Neuron (in vitro differentiated cells): Measurements from ENCODE around the gene RALGPS2.

ENCODE experiments used
- H2AFZ ChIP-seq: one replicate; pipeline ENCODE4 v1.6.1; 2013; ENCODE audit warnings: low read depth, mild to moderate bottlenecking, inconsistent platforms, low read length, moderate library complexity
- H3K27me3 ChIP-seq: one replicate; pipeline ENCODE4 v1.6.1; 2013; ENCODE audit warnings: low read length; ENCODE audit not compliant: insufficient read depth
- H3K36me3 ChIP-seq: one replicate; pipeline ENCODE4 v1.6.1; 2013; ENCODE audit warnings: low read length; ENCODE audit not compliant: insufficient read depth
- H3K4me1 ChIP-seq: one replicate; pipeline ENCODE4 v1.6.1; 2013; ENCODE audit warnings: low read length; ENCODE audit not compliant: insufficient read depth
- H3K4me3 ChIP-seq: 2 replicates; pipeline ENCODE4 v1.5.1; 2013; ENCODE audit warnings: mild to moderate bottlenecking, low read length, moderate library complexity
- H3K9me3 ChIP-seq: one replicate; pipeline ENCODE4 v1.6.1; 2013; ENCODE audit warnings: low read length

RALGPS2 gene

DNA sequence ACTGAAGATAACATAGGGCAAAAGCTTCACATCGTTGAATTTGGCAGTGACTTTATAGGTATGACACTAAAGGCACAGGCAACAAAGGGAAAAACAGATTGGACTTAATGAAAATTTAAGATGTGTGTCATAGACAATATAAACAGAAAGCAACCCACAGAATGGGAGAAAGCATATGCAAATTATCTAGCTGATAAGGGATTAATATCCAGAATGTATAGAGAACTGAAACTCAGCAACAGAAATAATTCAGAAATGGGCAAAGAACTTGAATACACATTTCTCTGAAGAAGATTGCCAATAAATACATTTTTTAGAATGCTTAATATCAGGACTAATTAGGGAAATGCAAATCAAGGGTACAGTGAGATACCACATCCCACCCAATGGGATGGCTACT, 201.0 kb downstream of the RALGPS2 start:
- H3K4me3 ChIP-seq = no peak overlapping the region
- H3K9me3 ChIP-seq = peaks cover 4% of the 10 kb centered on the region
- H3K36me3 ChIP-seq = no peaks in the 10 kb centered on the region
- no peak overlapping the region for H2AFZ ChIP-seq
- H3K4me1 ChIP-seq = peaks cover 13% of the 10 kb centered on the region
- H3K27me3 ChIP-seq = no peaks in the 10 kb centered on the region

- Histone ChIP-seq H2AFZ (no peak overlapping the region), H3K36me3 (no peaks in the 10 kb centered on the region), H3K9me3 (peaks cover 4% of the 10 kb centered on the region), H3K4me1 (peaks cover 18% of the 10 kb centered on the region), H3K27me3 (no peaks in the 10 kb centered on the region), H3K4me3 (no peak overlapping the region)
Observed at GRCh38 chr1:178927003-178927402, 202.0 kb downstream of the RALGPS2 start.

GRCh38 chr1:178928041-178928440, 203.0 kb downstream of the RALGPS2 start:
- H3K9me3 ChIP-seq = peaks cover 4% of the 10 kb centered on the region
- no peak overlapping the region for H2AFZ ChIP-seq
- no peaks in the 10 kb centered on the region for H3K27me3 ChIP-seq
- no peak overlapping the region for H3K4me3 ChIP-seq
- peaks cover 25% of the 10 kb centered on the region for H3K4me1 ChIP-seq
- no peaks in the 10 kb centered on the region for H3K36me3 ChIP-seq

GRCh38 chr1:178928976-178929375, 203.9 kb downstream of the RALGPS2 start:
- Histone ChIP-seq H3K36me3 (no peaks in the 10 kb centered on the region), H3K27me3 (no peaks in the 10 kb centered on the region), H3K4me1 (peaks cover 25% of the 10 kb centered on the region), H3K9me3 (no peaks in the 10 kb centered on the region), H3K4me3 (no peak overlapping the region), H2AFZ (no peak overlapping the region)

DNA sequence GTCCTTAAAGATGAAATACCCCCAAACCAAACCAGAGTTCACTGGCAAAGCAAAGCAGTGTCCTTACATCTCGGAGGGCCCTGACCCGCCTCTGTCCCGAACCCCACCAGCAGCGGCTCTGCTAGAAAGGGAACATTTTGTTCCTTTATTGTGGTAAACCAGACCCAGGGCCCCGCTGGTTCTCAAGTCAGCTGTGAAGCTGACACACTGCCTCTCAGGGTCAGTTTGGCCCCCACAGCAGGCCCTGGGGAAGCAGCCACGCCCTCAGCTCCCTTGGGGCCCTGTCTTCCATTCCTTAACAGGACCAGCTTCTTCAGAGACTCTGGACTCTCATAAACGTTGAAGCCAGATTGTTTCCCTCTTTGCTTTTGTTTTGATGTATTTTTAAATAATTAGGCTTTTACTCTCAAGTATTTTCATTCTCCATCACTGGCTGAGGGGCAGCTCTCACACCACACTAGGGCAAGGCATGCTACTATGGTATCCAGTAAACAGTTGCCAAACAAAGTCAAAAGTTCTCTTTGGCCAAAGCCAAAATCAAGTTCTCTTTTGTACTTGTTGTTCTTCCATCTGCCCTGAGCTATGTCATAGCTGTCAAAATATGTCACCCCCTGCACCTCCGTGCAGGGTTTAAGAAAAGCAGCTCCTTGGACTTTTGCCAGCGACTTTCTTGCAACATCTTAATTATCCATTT, 207.0 kb downstream of the RALGPS2 start:
- Histone ChIP-seq H3K27me3 (no peaks in the 10 kb centered on the region), H3K9me3 (no peaks in the 10 kb centered on the region), H3K4me3 (no peak overlapping the region), H2AFZ (no peak overlapping the region), H3K4me1 (peaks cover 25% of the 10 kb centered on the region), H3K36me3 (no peaks in the 10 kb centered on the region)

DNA sequence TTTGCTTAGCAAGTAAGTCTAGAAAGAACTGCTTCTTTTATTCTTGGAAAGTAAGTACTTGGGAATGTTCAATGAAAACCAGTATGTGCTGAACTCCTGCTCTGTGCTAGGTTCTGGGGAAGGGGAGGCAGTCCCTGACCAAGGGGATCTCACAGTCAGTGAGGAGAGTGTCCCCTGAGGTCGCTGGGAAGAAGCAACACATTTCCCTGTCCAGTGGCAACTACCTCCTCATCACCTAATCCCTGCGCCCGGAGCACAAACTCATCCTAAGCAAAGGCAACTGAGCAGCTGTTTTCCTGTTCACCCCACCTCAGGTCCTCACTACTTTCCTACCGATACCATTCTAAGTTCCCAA, 207.5 kb downstream of the RALGPS2 start:
- H3K4me1 ChIP-seq = peaks cover 25% of the 10 kb centered on the region
- H3K27me3 ChIP-seq = peaks cover 1% of the 10 kb centered on the region
- no peaks in the 10 kb centered on the region for H3K36me3 ChIP-seq
- H2AFZ ChIP-seq = no peak overlapping the region
- no peak overlapping the region for H3K4me3 ChIP-seq
- H3K9me3 ChIP-seq = no peaks in the 10 kb centered on the region

DNA sequence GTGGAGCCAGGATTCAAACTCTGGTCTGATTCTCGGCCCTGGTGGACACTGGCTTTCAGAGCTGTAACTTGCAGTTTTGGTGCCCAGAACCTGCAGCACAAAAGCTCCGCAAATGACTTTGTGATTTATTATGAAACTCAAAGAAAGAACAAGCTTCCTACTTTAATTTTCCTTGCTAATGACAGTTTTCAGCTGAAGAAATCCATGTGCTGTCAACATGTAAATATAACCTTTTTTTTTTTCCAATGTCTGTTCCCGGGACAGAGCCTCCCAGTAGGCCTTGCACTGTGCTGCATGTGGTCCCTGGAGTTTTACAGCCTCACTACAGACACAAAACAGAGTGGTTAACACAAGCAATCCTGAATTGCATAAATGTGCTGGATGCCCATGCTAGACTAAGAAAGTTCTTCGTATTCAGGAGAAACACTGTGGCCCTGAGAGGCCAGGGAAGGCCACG, 208.1 kb downstream of the RALGPS2 start:
- Histone ChIP-seq H3K9me3 (no peaks in the 10 kb centered on the region), H3K4me1 (peaks cover 31% of the 10 kb centered on the region), H3K36me3 (no peaks in the 10 kb centered on the region), H3K27me3 (peaks cover 4% of the 10 kb centered on the region), H2AFZ (no peak overlapping the region), H3K4me3 (no peak overlapping the region)

DNA sequence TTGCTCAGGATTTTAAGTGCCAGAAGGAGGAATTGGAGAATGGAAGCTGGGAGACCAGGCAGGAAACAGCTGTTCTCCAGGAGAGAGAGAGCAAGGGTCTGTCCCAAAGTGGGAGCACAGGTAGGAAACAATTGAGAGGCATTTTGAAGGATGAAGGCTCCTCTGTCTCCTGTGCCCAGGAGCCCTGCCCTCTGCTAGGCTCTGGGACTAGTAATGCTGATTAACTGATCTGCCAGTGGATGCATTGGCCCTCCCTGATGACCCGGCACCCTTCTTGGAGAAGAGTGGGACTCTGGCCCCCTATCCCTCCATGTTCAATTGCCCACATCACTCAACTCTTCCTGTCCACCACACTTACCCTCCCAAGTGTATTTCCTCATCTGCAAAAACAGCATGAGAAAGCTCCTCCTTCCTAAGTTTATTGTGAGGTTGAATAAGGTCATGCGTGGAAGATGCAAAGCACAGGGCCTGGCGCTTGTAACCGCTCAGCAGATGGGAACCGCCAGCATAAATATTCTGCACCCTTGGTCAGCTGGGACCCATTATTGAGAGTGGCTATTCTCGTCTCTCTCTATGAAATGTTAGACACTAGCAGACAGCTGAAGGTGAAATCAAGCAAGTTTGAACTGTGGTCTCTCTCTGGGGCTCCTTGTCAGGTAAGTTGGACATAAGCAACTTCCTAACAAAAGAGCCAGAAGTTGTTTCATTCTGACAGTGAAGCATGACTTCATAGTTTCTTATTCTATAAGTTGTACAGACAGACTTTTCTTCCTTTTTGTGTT, 208.9 kb downstream of the RALGPS2 start:
- Histone ChIP-seq H3K9me3 (no peaks in the 10 kb centered on the region), H2AFZ (no peak overlapping the region), H3K4me1 (peaks cover 24% of the 10 kb centered on the region), H3K36me3 (no peaks in the 10 kb centered on the region), H3K4me3 (no peak overlapping the region), H3K27me3 (peaks cover 4% of the 10 kb centered on the region)

GRCh38 chr1:178934546-178934945, 209.5 kb downstream of the RALGPS2 start:
- H3K4me1 ChIP-seq = peaks cover 18% of the 10 kb centered on the region
- peaks cover 4% of the 10 kb centered on the region for H3K27me3 ChIP-seq
- H3K4me3 ChIP-seq = no peak overlapping the region
- no peak overlapping the region for H2AFZ ChIP-seq
- H3K9me3 ChIP-seq = no peaks in the 10 kb centered on the region
- H3K36me3 ChIP-seq = no peaks in the 10 kb centered on the region

DNA sequence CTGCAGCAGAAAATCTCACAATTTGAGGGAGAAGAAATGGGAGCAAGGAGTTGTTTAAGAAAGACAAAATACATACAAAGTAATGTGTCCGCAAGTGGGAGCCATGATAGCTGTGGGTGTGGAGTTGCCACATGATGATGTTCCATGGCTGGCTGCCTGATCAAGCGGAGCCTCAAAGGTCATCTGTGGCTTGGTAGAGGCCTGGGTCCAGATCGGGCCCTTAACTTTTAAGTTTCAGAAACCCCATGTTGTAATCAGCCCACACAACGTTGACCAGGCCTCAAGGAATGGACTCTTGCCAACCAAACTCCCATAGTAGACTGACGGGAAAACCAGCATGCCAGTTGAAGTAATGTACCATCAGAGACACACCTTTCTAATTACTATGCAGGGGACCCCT, 210.6 kb downstream of the RALGPS2 start:
- H3K9me3 ChIP-seq = no peaks in the 10 kb centered on the region
- peaks cover 18% of the 10 kb centered on the region for H3K4me1 ChIP-seq
- no peak overlapping the region for H2AFZ ChIP-seq
- peaks cover 4% of the 10 kb centered on the region for H3K27me3 ChIP-seq
- H3K4me3 ChIP-seq = no peak overlapping the region
- H3K36me3 ChIP-seq = no peaks in the 10 kb centered on the region

GRCh38 chr1:178937695-178938094, 212.7 kb downstream of the RALGPS2 start:
- Histone ChIP-seq H3K27me3 (peaks cover 4% of the 10 kb centered on the region), H3K4me3 (no peak overlapping the region), H3K4me1 (peaks cover 7% of the 10 kb centered on the region), H3K9me3 (no peaks in the 10 kb centered on the region), H2AFZ (no peak overlapping the region), H3K36me3 (no peaks in the 10 kb centered on the region)

- H3K27me3 ChIP-seq = peaks cover 4% of the 10 kb centered on the region
- no peak overlapping the region for H3K4me3 ChIP-seq
- peaks cover 6% of the 10 kb centered on the region for H3K4me1 ChIP-seq
- no peaks in the 10 kb centered on the region for H3K36me3 ChIP-seq
- no peak overlapping the region for H2AFZ ChIP-seq
- no peaks in the 10 kb centered on the region for H3K9me3 ChIP-seq
Observed at GRCh38 chr1:178938101-178938958, 213.3 kb downstream of the RALGPS2 start.

- Histone ChIP-seq H2AFZ (no peak overlapping the region), H3K4me1 (peaks cover 6% of the 10 kb centered on the region), H3K36me3 (no peaks in the 10 kb centered on the region), H3K4me3 (no peak overlapping the region), H3K9me3 (no peaks in the 10 kb centered on the region), H3K27me3 (peaks cover 4% of the 10 kb centered on the region)
Observed at GRCh38 chr1:178938959-178939317, 213.9 kb downstream of the RALGPS2 start.
